Epidermal melanocyte (primary cell): ENCODE measurements around the gene MAP3K13.

Experiments used
- DNase-seq: peaks from one replicate; pipeline ENCODE4 v3.0.0; 2011; ENCODE audit warnings: low spot score; ENCODE audit not compliant: insufficient read length

Gene MAP3K13

GRCh38 chr3:185504636-185505035 lies 141.7 kb downstream of the MAP3K13 start:
- no peak for DNase-seq

- DNase-seq, result no peak
Measured at GRCh38 chr3:185507883-185508282, 144.9 kb downstream of the MAP3K13 start.

GRCh38 chr3:185508335-185508991 lies 145.5 kb downstream of the MAP3K13 start:
- DNase-seq, result no peak

- DNase-seq, result no peak
Measured at GRCh38 chr3:185511711-185512110, 148.8 kb downstream of the MAP3K13 start.

GRCh38 chr3:185517387-185518130 lies 154.6 kb downstream of the MAP3K13 start:
- DNase-seq, result no peak

GRCh38 chr3:185519021-185519420 lies 156.1 kb downstream of the MAP3K13 start:
- no peak for DNase-seq

GRCh38 chr3:185521349-185522138 lies 158.6 kb downstream of the MAP3K13 start:
- DNase-seq, result no peak

- no peak for DNase-seq
Measured at GRCh38 chr3:185526349-185526951, 163.5 kb downstream of the MAP3K13 start.

- no peak for DNase-seq
Measured at GRCh38 chr3:185527364-185527763, 164.4 kb downstream of the MAP3K13 start.

- DNase-seq, result no peak
Measured at GRCh38 chr3:185528532-185528931, 165.6 kb downstream of the MAP3K13 start.

GRCh38 chr3:185530856-185531255 lies 167.9 kb downstream of the MAP3K13 start:
- DNase-seq, result no peak

GRCh38 chr3:185532901-185533300 lies 170.0 kb downstream of the MAP3K13 start:
- peak; percentile 84 for DNase-seq

- DNase-seq, result no peak
Measured at GRCh38 chr3:185534511-185534910, 171.6 kb downstream of the MAP3K13 start.

GRCh38 chr3:185537369-185537970 lies 174.5 kb downstream of the MAP3K13 start:
- DNase-seq, result no peak
